Measurements from ENCODE around the gene HYI.

HYI gene

GRCh38 chr1:43426221-43426620 is 27.5 kb downstream of the HYI start:
- no peaks in the 10 kb centered on the region for H3K4me1 ChIP-seq (ENCODE audit: control insufficient read depth, insufficient read depth, low read length, unreplicated experiment)
- no peak overlapping the region for H2AFZ ChIP-seq (ENCODE audit: low read length, unreplicated experiment)
- no peaks in the 10 kb centered on the region for H3K27me3 ChIP-seq (ENCODE audit: insufficient read depth, low read length)
- H3K27ac ChIP-seq (ENCODE audit: low read depth, low read length): no peak overlapping the region
- peaks cover 25% of the 10 kb centered on the region; the same call in 1 of the 2 replicates for H3K36me3 ChIP-seq (ENCODE audit: insufficient read depth, low read length)
- no peaks in the 10 kb centered on the region for H3K79me2 ChIP-seq (ENCODE audit: control insufficient read depth, insufficient read depth, low read length, unreplicated experiment)
- no peak overlapping the region for H3K4me3 ChIP-seq (ENCODE audit: low read depth, low read length)

GRCh38 chr1:43425045-43425444 is 28.7 kb downstream of the HYI start:
- Histone ChIP-seq H3K4me1 (ENCODE audit: control insufficient read depth, insufficient read depth, low read length, unreplicated experiment) (no peaks in the 10 kb centered on the region), H3K36me3 (ENCODE audit: insufficient read depth, low read length) (peaks cover 26% of the 10 kb centered on the region; the same call in 1 of the 2 replicates), H2AFZ (ENCODE audit: low read length, unreplicated experiment) (no peak overlapping the region), H3K4me3 (ENCODE audit: low read depth, low read length) (no peak overlapping the region), H3K27me3 (ENCODE audit: insufficient read depth, low read length) (no peaks in the 10 kb centered on the region), H3K79me2 (ENCODE audit: control insufficient read depth, insufficient read depth, low read length, unreplicated experiment) (no peaks in the 10 kb centered on the region), H3K27ac (ENCODE audit: low read depth, low read length) (no peak overlapping the region)

GRCh38 chr1:43423672-43424550 is 29.8 kb downstream of the HYI start:
- Histone ChIP-seq H3K79me2 (ENCODE audit: control insufficient read depth, insufficient read depth, low read length, unreplicated experiment) (no peaks in the 10 kb centered on the region), H2AFZ (ENCODE audit: low read length, unreplicated experiment) (no peak overlapping the region), H3K4me3 (ENCODE audit: low read depth, low read length) (no peak overlapping the region), H3K36me3 (ENCODE audit: insufficient read depth, low read length) (peaks cover 31% of the 10 kb centered on the region; the same call in 1 of the 2 replicates), H3K27ac (ENCODE audit: low read depth, low read length) (no peak overlapping the region), H3K4me1 (ENCODE audit: control insufficient read depth, insufficient read depth, low read length, unreplicated experiment) (no peaks in the 10 kb centered on the region), H3K27me3 (ENCODE audit: insufficient read depth, low read length) (no peaks in the 10 kb centered on the region)

- Histone ChIP-seq H3K4me3 (ENCODE audit: low read depth, low read length) (no peak overlapping the region), H3K36me3 (ENCODE audit: insufficient read depth, low read length) (peaks cover 27% of the 10 kb centered on the region; the same call in 1 of the 2 replicates), H3K27ac (ENCODE audit: low read depth, low read length) (no peak overlapping the region), H2AFZ (ENCODE audit: low read length, unreplicated experiment) (no peak overlapping the region), H3K27me3 (ENCODE audit: insufficient read depth, low read length) (no peaks in the 10 kb centered on the region), H3K79me2 (ENCODE audit: control insufficient read depth, insufficient read depth, low read length, unreplicated experiment) (no peaks in the 10 kb centered on the region), H3K4me1 (ENCODE audit: control insufficient read depth, insufficient read depth, low read length, unreplicated experiment) (no peaks in the 10 kb centered on the region)
Observed at GRCh38 chr1:43422995-43423671, 30.6 kb downstream of the HYI start.

GRCh38 chr1:43421976-43422750 is 31.6 kb downstream of the HYI start:
- Histone ChIP-seq H3K4me3 (ENCODE audit: low read depth, low read length) (no peak overlapping the region), H3K27ac (ENCODE audit: low read depth, low read length) (no peak overlapping the region), H3K27me3 (ENCODE audit: insufficient read depth, low read length) (no peaks in the 10 kb centered on the region), H3K4me1 (ENCODE audit: control insufficient read depth, insufficient read depth, low read length, unreplicated experiment) (no peaks in the 10 kb centered on the region), H3K36me3 (ENCODE audit: insufficient read depth, low read length) (peaks cover 20% of the 10 kb centered on the region; the same call in 1 of the 2 replicates), H2AFZ (ENCODE audit: low read length, unreplicated experiment) (no peak overlapping the region), H3K79me2 (ENCODE audit: control insufficient read depth, insufficient read depth, low read length, unreplicated experiment) (no peaks in the 10 kb centered on the region)

- no peaks in the 10 kb centered on the region for H3K27me3 ChIP-seq (ENCODE audit: insufficient read depth, low read length)
- H3K36me3 ChIP-seq (ENCODE audit: insufficient read depth, low read length): peaks cover 17% of the 10 kb centered on the region; the same call in 1 of the 2 replicates
- no peak overlapping the region for H2AFZ ChIP-seq (ENCODE audit: low read length, unreplicated experiment)
- no peaks in the 10 kb centered on the region for H3K79me2 ChIP-seq (ENCODE audit: control insufficient read depth, insufficient read depth, low read length, unreplicated experiment)
- H3K4me1 ChIP-seq (ENCODE audit: control insufficient read depth, insufficient read depth, low read length, unreplicated experiment): no peaks in the 10 kb centered on the region
- H3K4me3 ChIP-seq (ENCODE audit: low read depth, low read length): no peak overlapping the region
- H3K27ac ChIP-seq (ENCODE audit: low read depth, low read length): no peak overlapping the region
Observed at GRCh38 chr1:43421396-43421795, 32.3 kb downstream of the HYI start.

- H3K4me1 ChIP-seq (ENCODE audit: control insufficient read depth, insufficient read depth, low read length, unreplicated experiment): no peaks in the 10 kb centered on the region
- peaks cover 17% of the 10 kb centered on the region; the same call in 1 of the 2 replicates for H3K36me3 ChIP-seq (ENCODE audit: insufficient read depth, low read length)
- H3K27ac ChIP-seq (ENCODE audit: low read depth, low read length): no peak overlapping the region
- H2AFZ ChIP-seq (ENCODE audit: low read length, unreplicated experiment): no peak overlapping the region
- no peaks in the 10 kb centered on the region for H3K79me2 ChIP-seq (ENCODE audit: control insufficient read depth, insufficient read depth, low read length, unreplicated experiment)
- H3K4me3 ChIP-seq (ENCODE audit: low read depth, low read length): no peak overlapping the region
- no peaks in the 10 kb centered on the region for H3K27me3 ChIP-seq (ENCODE audit: insufficient read depth, low read length)
Observed at GRCh38 chr1:43420874-43421273, 32.9 kb downstream of the HYI start.

GRCh38 chr1:43419627-43420425 is 33.9 kb downstream of the HYI start:
- Histone ChIP-seq H3K27ac (ENCODE audit: low read depth, low read length) (no peak overlapping the region), H3K36me3 (ENCODE audit: insufficient read depth, low read length) (peaks cover 16% of the 10 kb centered on the region; the same call in 1 of the 2 replicates), H3K27me3 (ENCODE audit: insufficient read depth, low read length) (no peaks in the 10 kb centered on the region), H3K4me1 (ENCODE audit: control insufficient read depth, insufficient read depth, low read length, unreplicated experiment) (no peaks in the 10 kb centered on the region), H3K4me3 (ENCODE audit: low read depth, low read length) (no peak overlapping the region), H2AFZ (ENCODE audit: low read length, unreplicated experiment) (no peak overlapping the region), H3K79me2 (ENCODE audit: control insufficient read depth, insufficient read depth, low read length, unreplicated experiment) (no peaks in the 10 kb centered on the region)

GRCh38 chr1:43418858-43419257 is 34.9 kb downstream of the HYI start:
- Histone ChIP-seq H2AFZ (ENCODE audit: low read length, unreplicated experiment) (no peak overlapping the region), H3K27ac (ENCODE audit: low read depth, low read length) (no peak overlapping the region), H3K36me3 (ENCODE audit: insufficient read depth, low read length) (peaks cover 11% of the 10 kb centered on the region; the same call in 1 of the 2 replicates), H3K79me2 (ENCODE audit: control insufficient read depth, insufficient read depth, low read length, unreplicated experiment) (no peaks in the 10 kb centered on the region), H3K27me3 (ENCODE audit: insufficient read depth, low read length) (no peaks in the 10 kb centered on the region), H3K4me3 (ENCODE audit: low read depth, low read length) (no peak overlapping the region), H3K4me1 (ENCODE audit: control insufficient read depth, insufficient read depth, low read length, unreplicated experiment) (no peaks in the 10 kb centered on the region)

GRCh38 chr1:43415901-43416300 is 37.8 kb downstream of the HYI start:
- H3K4me1 ChIP-seq (ENCODE audit: control insufficient read depth, insufficient read depth, low read length, unreplicated experiment): no peaks in the 10 kb centered on the region
- no peaks in the 10 kb centered on the region for H3K27me3 ChIP-seq (ENCODE audit: insufficient read depth, low read length)
- no peak overlapping the region for H3K27ac ChIP-seq (ENCODE audit: low read depth, low read length)
- peaks cover 12% of the 10 kb centered on the region; the same call in 1 of the 2 replicates for H3K36me3 ChIP-seq (ENCODE audit: insufficient read depth, low read length)
- no peak overlapping the region for H3K4me3 ChIP-seq (ENCODE audit: low read depth, low read length)
- no peak overlapping the region for H2AFZ ChIP-seq (ENCODE audit: low read length, unreplicated experiment)
- H3K79me2 ChIP-seq (ENCODE audit: control insufficient read depth, insufficient read depth, low read length, unreplicated experiment): no peaks in the 10 kb centered on the region
